Measurements from ENCODE around the gene CD58. TPM values are rescaled to one million over a fixed set of nuclear protein-coding genes. Genes with fewer than 3 reads are reported as not detected.
"Not testable (repeated sequence)": the region's sequence is repeated elsewhere in the genome, so short reads cannot be mapped to it uniquely, and the experiment has no call there.

The CD58 gene
- total and polyA plus RNA-seq, 7 donors, result 4.7 to 11.9 (median 7.8) TPM

DNA sequence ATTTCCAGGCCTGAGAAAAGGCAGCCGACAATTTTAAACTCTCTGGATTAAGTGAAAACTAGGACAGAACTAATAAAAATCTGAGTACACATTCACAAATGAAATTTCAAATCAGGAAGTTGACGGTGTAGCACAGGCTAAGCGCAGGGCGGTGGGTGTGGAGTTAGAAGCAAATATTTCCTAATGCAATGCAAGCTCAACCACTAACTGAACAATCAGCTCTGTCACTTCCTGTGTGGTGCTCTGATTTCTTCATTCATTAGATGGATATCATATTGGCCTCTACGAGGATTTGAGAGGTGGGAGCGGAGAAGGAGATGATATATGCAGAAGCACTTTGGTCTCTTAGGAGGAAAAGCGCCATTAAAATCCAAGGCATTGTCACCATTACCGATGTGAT lies 35.2 kb upstream of the CD58 start:
- DNase-seq; H3K36me3 ChIP-seq (ENCODE audit: insufficient read depth in 1 of 2, low read depth in 1 of 2); intact Hi-C loops (cut with DNase I); ATAC-seq; H3K9me3 ChIP-seq; H3K4me3 ChIP-seq; H3K4me1 ChIP-seq; H3K27me3 ChIP-seq (ENCODE audit: insufficient read depth in 3 of 3, low read length in 2 of 3); H3K27ac ChIP-seq: not testable (repeated sequence)
- 78 to 79% (median 78%) methylated on average over 5 to 7 of the region's 8 CpGs for WGBS, 3 donors

DNA sequence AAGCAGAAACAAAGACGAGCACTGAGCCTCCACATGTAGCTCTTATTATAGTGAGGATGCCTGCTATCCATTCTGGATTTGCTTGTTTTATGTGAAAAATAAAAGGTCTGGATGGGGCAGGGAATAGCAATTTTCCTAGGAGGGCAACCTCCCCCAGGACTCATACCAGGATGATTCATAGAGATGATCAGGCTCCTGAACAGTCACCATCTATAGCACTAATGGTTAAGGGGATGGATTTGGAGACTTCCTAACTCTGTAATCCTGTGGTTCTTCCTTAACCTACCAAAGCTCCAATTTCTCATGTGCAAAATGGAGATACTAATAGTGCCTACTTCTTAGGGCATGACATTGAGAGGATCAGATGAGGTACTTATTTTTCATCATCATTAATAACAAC lies 34.5 kb upstream of the CD58 start:
- 78 to 91% (median 86%) methylated on average over 1 of the region's 1 CpG for WGBS, 3 donors
- DNase-seq (no peak), ATAC-seq (no peak)
- Histone ChIP-seq H3K4me1 (no peaks in the 10 kb centered on the region), H3K4me3 (no peak overlapping the region), H3K27me3 (ENCODE audit: insufficient read depth in 3 of 3, low read length in 2 of 3) (no peaks in the 10 kb centered on the region), H3K36me3 (ENCODE audit: insufficient read depth in 1 of 2, low read depth in 1 of 2) (no peaks in the 10 kb centered on the region), H3K9me3 (no peaks in the 10 kb centered on the region), H3K27ac (no peak overlapping the region)
- TF ChIP-seq, protein P1, sequence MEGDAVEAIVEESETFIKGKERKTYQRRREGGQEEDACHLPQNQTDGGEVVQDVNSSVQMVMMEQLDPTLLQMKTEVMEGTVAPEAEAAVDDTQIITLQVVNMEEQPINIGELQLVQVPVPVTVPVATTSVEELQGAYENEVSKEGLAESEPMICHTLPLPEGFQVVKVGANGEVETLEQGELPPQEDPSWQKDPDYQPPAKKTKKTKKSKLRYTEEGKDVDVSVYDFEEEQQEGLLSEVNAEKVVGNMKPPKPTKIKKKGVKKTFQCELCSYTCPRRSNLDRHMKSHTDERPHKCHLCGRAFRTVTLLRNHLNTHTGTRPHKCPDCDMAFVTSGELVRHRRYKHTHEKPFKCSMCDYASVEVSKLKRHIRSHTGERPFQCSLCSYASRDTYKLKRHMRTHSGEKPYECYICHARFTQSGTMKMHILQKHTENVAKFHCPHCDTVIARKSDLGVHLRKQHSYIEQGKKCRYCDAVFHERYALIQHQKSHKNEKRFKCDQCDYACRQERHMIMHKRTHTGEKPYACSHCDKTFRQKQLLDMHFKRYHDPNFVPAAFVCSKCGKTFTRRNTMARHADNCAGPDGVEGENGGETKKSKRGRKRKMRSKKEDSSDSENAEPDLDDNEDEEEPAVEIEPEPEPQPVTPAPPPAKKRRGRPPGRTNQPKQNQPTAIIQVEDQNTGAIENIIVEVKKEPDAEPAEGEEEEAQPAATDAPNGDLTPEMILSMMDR (IDR thresholded peaks at IDR 0.05), result no peak
- intact Hi-C loops (cut with DNase I), result no loop called here

DNA sequence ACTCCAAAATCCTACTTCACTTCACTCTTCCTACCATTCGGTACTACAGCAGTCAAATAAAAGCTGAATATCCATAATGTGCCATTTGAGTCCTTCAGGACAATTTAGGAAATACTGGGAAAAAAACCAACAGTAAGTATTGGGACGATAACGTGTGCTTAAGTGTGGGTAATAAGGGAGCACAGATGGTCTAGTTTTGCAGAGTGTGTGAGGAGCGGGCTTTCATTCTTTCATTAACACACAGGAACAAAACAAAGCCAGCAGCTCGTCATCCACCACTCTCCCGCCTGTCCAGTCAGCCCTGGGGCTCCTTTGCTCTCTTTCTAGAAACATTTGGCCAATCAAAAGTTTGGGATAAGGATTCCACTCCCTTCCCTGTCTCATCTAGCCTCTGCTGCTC lies 33.6 kb upstream of the CD58 start:
- H3K27ac ChIP-seq; H3K27me3 ChIP-seq (ENCODE audit: insufficient read depth in 3 of 3, low read length in 2 of 3); H3K4me3 ChIP-seq; H3K4me1 ChIP-seq; intact Hi-C loops (cut with DNase I); ATAC-seq; H3K36me3 ChIP-seq (ENCODE audit: insufficient read depth in 1 of 2, low read depth in 1 of 2); DNase-seq; H3K9me3 ChIP-seq: not testable (repeated sequence)
- WGBS, 3 donors, result 84 to 90% (median 85%) methylated on average over 6 of the region's 6 CpGs

DNA sequence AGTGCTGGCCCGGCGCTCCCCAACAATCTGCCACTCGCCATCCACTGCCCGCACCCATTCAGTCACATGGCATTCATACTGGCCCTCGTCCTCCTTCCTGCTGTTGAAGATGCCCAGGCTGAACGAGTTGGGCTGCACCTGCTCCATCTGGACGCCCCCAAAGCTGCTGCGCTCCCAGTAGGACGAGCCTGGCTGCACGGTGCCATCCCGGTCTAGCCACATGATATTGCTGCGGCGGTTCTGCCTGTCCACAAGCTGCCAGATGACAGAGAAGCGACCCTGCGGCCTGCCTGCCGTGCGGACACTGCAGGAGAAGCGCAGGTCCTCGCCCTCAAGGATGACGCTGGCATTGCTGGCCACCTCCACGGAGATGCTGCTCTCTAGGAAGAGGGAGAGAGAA lies 32.8 kb upstream of the CD58 start:
- H3K4me3 ChIP-seq; ATAC-seq; intact Hi-C loops (cut with DNase I); H3K27ac ChIP-seq; H3K9me3 ChIP-seq; H3K36me3 ChIP-seq (ENCODE audit: insufficient read depth in 1 of 2, low read depth in 1 of 2); DNase-seq; H3K4me1 ChIP-seq; H3K27me3 ChIP-seq (ENCODE audit: insufficient read depth in 3 of 3, low read length in 2 of 3): not testable (repeated sequence)
- 91 to 95% (median 92%) methylated on average over 18 to 21 of the region's 21 CpGs for WGBS, 3 donors

DNA sequence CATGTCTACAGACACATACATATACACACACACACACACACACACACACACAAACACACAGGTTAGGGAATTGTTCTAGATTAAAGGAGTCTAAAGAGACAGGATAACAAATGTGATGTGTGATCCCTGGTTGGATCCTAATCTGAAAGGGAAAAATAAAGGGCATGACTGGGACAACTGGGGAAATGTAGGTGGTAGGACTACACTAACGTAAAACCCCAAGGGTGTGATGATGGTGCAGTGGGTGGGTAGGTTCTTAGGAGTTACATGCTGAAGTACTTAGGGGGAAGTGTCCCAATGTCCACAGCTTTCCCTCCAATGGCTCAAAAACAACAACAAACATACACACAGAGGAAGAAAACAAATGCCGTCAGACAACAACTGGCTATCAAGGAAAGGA lies 28.5 kb upstream of the CD58 start:
- H3K36me3 ChIP-seq (ENCODE audit: insufficient read depth in 1 of 2, low read depth in 1 of 2); H3K9me3 ChIP-seq; H3K27ac ChIP-seq; H3K4me3 ChIP-seq; DNase-seq; H3K4me1 ChIP-seq; ATAC-seq; intact Hi-C loops (cut with DNase I); H3K27me3 ChIP-seq (ENCODE audit: insufficient read depth in 3 of 3, low read length in 2 of 3): not testable (repeated sequence)
- WGBS, 3 donors, result 76 to 100% (median 88%) methylated on average over 1 to 2 of the region's 2 CpGs

DNA sequence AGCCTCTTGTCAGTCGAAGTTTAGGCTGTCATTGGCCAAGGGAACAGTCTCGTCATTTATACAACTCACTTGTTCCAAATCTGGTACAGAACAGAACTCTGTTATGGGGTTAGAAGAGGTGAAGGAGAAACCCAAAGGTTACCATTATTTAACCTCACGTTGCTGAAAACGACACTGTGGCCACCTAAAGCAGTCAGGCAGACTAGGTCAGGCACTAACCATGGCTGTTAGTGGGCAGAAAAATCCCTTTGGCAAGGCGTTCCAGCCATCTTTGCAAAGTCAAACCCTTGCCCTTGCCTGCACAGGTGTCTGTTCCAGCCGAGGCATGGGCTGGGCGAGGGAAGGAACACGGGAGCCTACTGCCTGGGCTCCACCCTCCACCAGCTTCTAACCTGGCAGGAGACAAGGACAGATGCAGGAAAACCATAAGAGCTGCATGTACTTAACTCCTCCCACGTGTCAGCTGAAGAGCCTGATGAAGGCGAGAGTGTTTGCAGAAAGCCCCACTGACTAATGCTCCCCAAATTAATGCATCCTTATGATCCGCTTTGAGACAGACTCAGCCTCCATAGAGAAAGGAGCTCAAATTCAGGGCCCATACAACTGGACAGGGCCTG lies 27.7 kb upstream of the CD58 start:
- DNase-seq; H3K27ac ChIP-seq; H3K36me3 ChIP-seq (ENCODE audit: insufficient read depth in 1 of 2, low read depth in 1 of 2); H3K9me3 ChIP-seq; H3K4me1 ChIP-seq; H3K27me3 ChIP-seq (ENCODE audit: insufficient read depth in 3 of 3, low read length in 2 of 3); ATAC-seq; intact Hi-C loops (cut with DNase I); H3K4me3 ChIP-seq: not testable (repeated sequence)
- WGBS, 3 donors, result 78 to 86% (median 79%) methylated on average over 11 of the region's 11 CpGs

DNA sequence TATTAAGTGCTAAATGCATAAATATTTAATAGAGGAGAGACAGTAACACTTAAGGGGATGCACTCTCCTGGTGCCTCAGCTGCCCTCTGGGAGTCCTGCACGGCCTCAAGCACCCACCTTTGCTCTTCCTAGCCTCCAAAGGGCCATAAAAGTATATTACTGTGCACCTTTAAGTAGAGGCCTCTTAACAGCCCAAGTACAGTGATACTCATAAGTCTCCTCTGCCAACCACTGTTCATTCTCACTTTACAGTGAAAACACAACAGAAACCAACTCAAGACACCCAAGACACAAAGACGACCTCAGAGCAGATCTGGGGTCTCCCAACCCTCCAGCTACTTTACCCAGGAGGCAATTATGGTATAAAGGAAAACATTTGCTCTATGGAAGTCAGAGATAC lies 26.6 kb upstream of the CD58 start:
- H3K4me3 ChIP-seq; H3K4me1 ChIP-seq; DNase-seq; H3K9me3 ChIP-seq; H3K27ac ChIP-seq; H3K36me3 ChIP-seq (ENCODE audit: insufficient read depth in 1 of 2, low read depth in 1 of 2); intact Hi-C loops (cut with DNase I); H3K27me3 ChIP-seq (ENCODE audit: insufficient read depth in 3 of 3, low read length in 2 of 3); ATAC-seq: not testable (repeated sequence)
- WGBS, 3 donors, result 66 to 100% (median 81%) methylated on average over 2 of the region's 2 CpGs

DNA sequence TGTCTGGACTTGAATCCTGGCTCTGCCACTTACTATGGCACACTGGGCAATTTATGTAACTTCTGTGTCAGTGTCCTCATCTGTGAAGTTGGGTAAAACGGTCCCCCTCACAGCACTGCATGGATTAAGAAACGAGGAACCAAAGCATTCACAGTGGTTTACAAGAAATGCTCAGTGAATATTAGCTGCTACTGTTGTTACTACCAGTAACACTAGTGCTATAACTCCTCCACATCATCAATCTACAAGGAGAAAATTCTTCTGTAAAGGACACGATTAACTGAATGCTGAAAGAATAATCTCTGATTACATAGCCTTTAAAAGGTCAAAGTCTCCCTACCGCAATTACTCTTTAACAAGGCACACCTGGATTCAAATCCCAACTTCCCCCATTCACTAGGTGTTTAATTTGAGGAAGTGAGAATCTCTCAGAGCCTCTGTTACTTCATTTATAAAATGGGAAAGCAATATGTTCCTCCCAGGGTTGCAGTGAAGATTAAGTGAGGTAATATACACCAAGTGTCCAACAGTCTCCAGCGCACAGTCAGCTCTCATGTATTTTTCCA lies 26.0 kb upstream of the CD58 start:
- DNase-seq; H3K27me3 ChIP-seq (ENCODE audit: insufficient read depth in 3 of 3, low read length in 2 of 3); H3K4me3 ChIP-seq; H3K9me3 ChIP-seq; H3K27ac ChIP-seq; H3K4me1 ChIP-seq; H3K36me3 ChIP-seq (ENCODE audit: insufficient read depth in 1 of 2, low read depth in 1 of 2); ATAC-seq: not testable (repeated sequence)
- WGBS, 3 donors, result 82 to 90% (median 82%) methylated on average over 5 of the region's 5 CpGs
- intact Hi-C loops (cut with DNase I), result loop anchor here in 1 of 2 donors (1.0 kb wide), 1 partner anchor 23 kb away; no protein-coding TSS in a partner anchor

Data from psoas muscle (tissue), 8 donors.